Adrenal gland (tissue), 5 donors: ENCODE measurements around the gene SNAPIN.

Source experiments
- POLR2A ChIP-seq, 2 donors: fragments of 450-650 bp; IDR thresholded peaks; one replicate each; pipeline ENCODE4 v1.6.1; 2017; ENCODE audit warnings: antibody characterized with exemption in 2 of 2, mild to moderate bottlenecking in 2 of 2, moderate library complexity in 1 of 2
- TF ChIP-seq, protein P1 (sequence below), 6 experiments: fragments of 450-650 bp in 4 of 6; fragments of 200-600 bp in 2 of 6; sonication (generic) in 1 of 6; IDR thresholded peaks; 1 replicate in 5 of 6; 2 replicates in 1 of 6; pipeline versions ENCODE4 v1.5.1 to v1.8.0; 2016 to 2021; ENCODE audit warnings: antibody characterized with exemption in 6 of 6, mild to moderate bottlenecking in 2 of 6, moderate library complexity in 1 of 6
- donor health status: DM: no; HTN: no; CAD: no.

GRCh38 chr1:153697191-153698019 lies 38.9 kb downstream of the SNAPIN start:
- TF ChIP-seq, protein P1, sequence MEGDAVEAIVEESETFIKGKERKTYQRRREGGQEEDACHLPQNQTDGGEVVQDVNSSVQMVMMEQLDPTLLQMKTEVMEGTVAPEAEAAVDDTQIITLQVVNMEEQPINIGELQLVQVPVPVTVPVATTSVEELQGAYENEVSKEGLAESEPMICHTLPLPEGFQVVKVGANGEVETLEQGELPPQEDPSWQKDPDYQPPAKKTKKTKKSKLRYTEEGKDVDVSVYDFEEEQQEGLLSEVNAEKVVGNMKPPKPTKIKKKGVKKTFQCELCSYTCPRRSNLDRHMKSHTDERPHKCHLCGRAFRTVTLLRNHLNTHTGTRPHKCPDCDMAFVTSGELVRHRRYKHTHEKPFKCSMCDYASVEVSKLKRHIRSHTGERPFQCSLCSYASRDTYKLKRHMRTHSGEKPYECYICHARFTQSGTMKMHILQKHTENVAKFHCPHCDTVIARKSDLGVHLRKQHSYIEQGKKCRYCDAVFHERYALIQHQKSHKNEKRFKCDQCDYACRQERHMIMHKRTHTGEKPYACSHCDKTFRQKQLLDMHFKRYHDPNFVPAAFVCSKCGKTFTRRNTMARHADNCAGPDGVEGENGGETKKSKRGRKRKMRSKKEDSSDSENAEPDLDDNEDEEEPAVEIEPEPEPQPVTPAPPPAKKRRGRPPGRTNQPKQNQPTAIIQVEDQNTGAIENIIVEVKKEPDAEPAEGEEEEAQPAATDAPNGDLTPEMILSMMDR (IDR thresholded peaks at IDR 0.05) = no peak
- TF ChIP-seq POLR2A (IDR thresholded peaks at IDR 0.05) = no peak
